GM23338 (cell line): ENCODE measurements around the gene SACS. TPM values are rescaled to one million over a fixed set of nuclear protein-coding genes. Genes with fewer than 3 reads are reported as not detected.

Experiments used
- ATAC-seq: fragments of 200-7000 bp; cut with Tn5 transposase; 3 replicates; pipeline ENCODE4 v1.9.1; 2020
- DNase-seq: peaks from one replicate; pipeline ENCODE4 v3.0.0-alpha.2; 2015; ENCODE audit warnings: low spot score
- H2AFZ ChIP-seq: fragments of 200-600 bp; sonication (generic); 2 replicates; pipeline ENCODE4 v1.8.0; 2016; ENCODE audit warnings: antibody characterized with exemption, mild to moderate bottlenecking, moderate library complexity
- H3F3A ChIP-seq: fragments of 200-600 bp; sonication (generic); replicated peaks from 2 replicates; pipeline ENCODE4 v1.8.0; 2017; ENCODE audit warnings: antibody characterized with exemption, mixed run types, low read depth
- H3K27ac ChIP-seq: fragments of 200-600 bp; sonication (generic); 2 replicates; pipeline ENCODE4 v1.6.1; 2016; ENCODE audit warnings: low read depth
- H3K27me3 ChIP-seq: fragments of 200-600 bp; sonication (generic); 2 replicates; pipeline ENCODE4 v1.8.0; 2016; ENCODE audit warnings: mild to moderate bottlenecking, mixed run types, moderate library complexity; ENCODE audit not compliant: insufficient read depth
- H3K36me3 ChIP-seq: fragments of 200-600 bp; sonication (generic); 2 replicates; pipeline ENCODE4 v1.8.0; 2016; ENCODE audit warnings: mild to moderate bottlenecking; ENCODE audit not compliant: insufficient read depth
- H3K4me1 ChIP-seq: fragments of 200-600 bp; sonication (generic); 2 replicates; pipeline ENCODE4 v1.8.0; 2016; ENCODE audit warnings: mild to moderate bottlenecking, moderate library complexity; ENCODE audit not compliant: insufficient read depth
- H3K4me2 ChIP-seq: fragments of 200-600 bp; sonication (generic); 2 replicates; pipeline ENCODE4 v1.7.1; 2017; ENCODE audit warnings: mixed run types
- H3K4me3 ChIP-seq: fragments of 200-600 bp; sonication (generic); 2 replicates; pipeline ENCODE4 v1.6.1; 2016; ENCODE audit warnings: mixed run types
- H3K79me2 ChIP-seq: fragments of 200-600 bp; sonication (generic); replicated peaks from 2 replicates; pipeline ENCODE4 v1.8.0; 2017; ENCODE audit warnings: mild to moderate bottlenecking; ENCODE audit not compliant: insufficient read depth
- H3K9me2 ChIP-seq: fragments of 200-600 bp; sonication (generic); 2 replicates; pipeline ENCODE4 v1.8.0; 2017; ENCODE audit not compliant: insufficient read depth
- H4K20me1 ChIP-seq: fragments of 200-600 bp; sonication (generic); replicated peaks from 2 replicates; pipeline ENCODE4 v1.8.0; 2017; ENCODE audit warnings: mild to moderate bottlenecking; ENCODE audit not compliant: insufficient read depth
- H3K27ac Mint-ChIP-seq: 2 replicates; pipeline ENCODE4 v1.8.0; 2020; ENCODE audit warnings: inconsistent platforms, mild to moderate bottlenecking, moderate library complexity, mixed read lengths
- H3K27me3 Mint-ChIP-seq: 3 replicates; pipeline ENCODE4 v1.8.0; 2022; ENCODE audit warnings: low read depth, mild to moderate bottlenecking, moderate library complexity, mixed read lengths, inconsistent platforms; ENCODE audit not compliant: insufficient read depth, poor library complexity
- H3K36me3 Mint-ChIP-seq: 3 replicates; pipeline ENCODE4 v1.8.0; 2021; ENCODE audit warnings: low read depth, mild to moderate bottlenecking, inconsistent platforms, moderate library complexity, mixed read lengths
- H3K4me1 Mint-ChIP-seq: 3 replicates; pipeline ENCODE4 v1.8.0; 2020; ENCODE audit warnings: mild to moderate bottlenecking, inconsistent platforms, mixed read lengths
- H3K4me3 Mint-ChIP-seq: 3 replicates; pipeline ENCODE4 v1.8.0; 2021; ENCODE audit warnings: moderate library complexity, mild to moderate bottlenecking, inconsistent platforms, mixed read lengths
- H3K9me3 Mint-ChIP-seq: 3 replicates; pipeline ENCODE4 v1.8.0; 2020; ENCODE audit warnings: moderate library complexity, mild to moderate bottlenecking, inconsistent platforms, mixed read lengths
- CREB1 ChIP-seq: fragments of 250-450 bp; sonication (Bioruptor Pico); IDR thresholded peaks from 2 replicates; pipeline ENCODE4 v1.5.0; 2020; ENCODE audit warnings: low read depth, mild to moderate bottlenecking, moderate library complexity
- EZH2 ChIP-seq: fragments of 200-600 bp; sonication (generic); IDR thresholded peaks from one replicate; pipeline ENCODE4 v1.8.0; 2017; ENCODE audit warnings: antibody characterized with exemption, mild to moderate bottlenecking, low read depth; ENCODE audit not compliant: unreplicated experiment
- EZH2phosphoT487 ChIP-seq: fragments of 200-600 bp; sonication (generic); IDR thresholded peaks from one replicate; pipeline ENCODE4 v1.8.1; 2018; ENCODE audit warnings: antibody characterized with exemption; ENCODE audit not compliant: unreplicated experiment
- JUNB ChIP-seq: IDR thresholded peaks from one replicate; pipeline ENCODE4 v1.6.1; 2016; ENCODE audit warnings: antibody characterized with exemption; ENCODE audit not compliant: unreplicated experiment
- NANOG ChIP-seq: IDR thresholded peaks from 2 replicates; pipeline ENCODE4 v1.6.1; 2016; ENCODE audit warnings: antibody characterized with exemption, borderline replicate concordance
- POLR2AphosphoS5 ChIP-seq: IDR thresholded peaks from 2 replicates; pipeline ENCODE4 v1.6.1; 2016; ENCODE audit warnings: antibody characterized with exemption, low read depth
- STAT1 ChIP-seq: IDR thresholded peaks from one replicate; pipeline ENCODE4 v1.6.1; 2016; ENCODE audit warnings: antibody characterized with exemption; ENCODE audit not compliant: unreplicated experiment
- ZNF114 ChIP-seq: fragments of 250-450 bp; sonication (Bioruptor Pico); IDR thresholded peaks from 2 replicates; pipeline ENCODE4 v1.5.0; 2020; ENCODE audit warnings: mild to moderate bottlenecking, moderate library complexity
- ZNF331 ChIP-seq: fragments of 250-450 bp; sonication (Bioruptor Pico); IDR thresholded peaks from 2 replicates; pipeline ENCODE4 v1.5.0; 2020; ENCODE audit warnings: low read depth, mild to moderate bottlenecking, moderate library complexity
- polyA plus RNA-seq: library from polyadenylated mRNA; unstranded; fragments of >200 nt; fragmentation: Nextera tagmentation; extraction: Ambion mirVana; gene quantifications from 2 replicates; pipeline ENCODE4 v1.2.1, GENCODE V29; 2016
- total RNA-seq: library from RNA; depleted of rRNA; stranded (reverse); fragments of >200 nt; shearing (Covaris generic); gene quantifications from 2 replicates; pipeline ENCODE4 v1.2.3, GENCODE V29; 2014
- TF ChIP-seq, protein P1 (sequence below): IDR thresholded peaks from 2 replicates; pipeline ENCODE4 v1.6.1; 2016; ENCODE audit warnings: antibody characterized with exemption
- TF ChIP-seq, protein P2 (sequence below), 2 experiments: fragments of 200-600 bp in 1 of 2; sonication (generic) in 1 of 2; conservative IDR thresholded peaks; 2 replicates each; pipeline versions ENCODE4 v1.5.1 to v1.6.1; 2016 to 2017; ENCODE audit warnings: antibody characterized with exemption in 2 of 2, low read depth in 2 of 2, mild to moderate bottlenecking in 2 of 2, moderate library complexity in 1 of 2
- TF ChIP-seq, protein P3 (sequence below): IDR thresholded peaks from one replicate; pipeline ENCODE4 v1.6.1; 2018; ENCODE audit warnings: antibody characterized with exemption; ENCODE audit not compliant: unreplicated experiment
- TF ChIP-seq, protein P4 (sequence below): fragments of 250-450 bp; sonication (Bioruptor Pico); IDR thresholded peaks from 2 replicates; pipeline ENCODE4 v1.5.0; 2020; ENCODE audit warnings: mild to moderate bottlenecking, moderate library complexity

Gene SACS
- total and polyA plus RNA-seq, 2 experiments from 2014 or later = 13.8 to 58.7 TPM

DNA sequence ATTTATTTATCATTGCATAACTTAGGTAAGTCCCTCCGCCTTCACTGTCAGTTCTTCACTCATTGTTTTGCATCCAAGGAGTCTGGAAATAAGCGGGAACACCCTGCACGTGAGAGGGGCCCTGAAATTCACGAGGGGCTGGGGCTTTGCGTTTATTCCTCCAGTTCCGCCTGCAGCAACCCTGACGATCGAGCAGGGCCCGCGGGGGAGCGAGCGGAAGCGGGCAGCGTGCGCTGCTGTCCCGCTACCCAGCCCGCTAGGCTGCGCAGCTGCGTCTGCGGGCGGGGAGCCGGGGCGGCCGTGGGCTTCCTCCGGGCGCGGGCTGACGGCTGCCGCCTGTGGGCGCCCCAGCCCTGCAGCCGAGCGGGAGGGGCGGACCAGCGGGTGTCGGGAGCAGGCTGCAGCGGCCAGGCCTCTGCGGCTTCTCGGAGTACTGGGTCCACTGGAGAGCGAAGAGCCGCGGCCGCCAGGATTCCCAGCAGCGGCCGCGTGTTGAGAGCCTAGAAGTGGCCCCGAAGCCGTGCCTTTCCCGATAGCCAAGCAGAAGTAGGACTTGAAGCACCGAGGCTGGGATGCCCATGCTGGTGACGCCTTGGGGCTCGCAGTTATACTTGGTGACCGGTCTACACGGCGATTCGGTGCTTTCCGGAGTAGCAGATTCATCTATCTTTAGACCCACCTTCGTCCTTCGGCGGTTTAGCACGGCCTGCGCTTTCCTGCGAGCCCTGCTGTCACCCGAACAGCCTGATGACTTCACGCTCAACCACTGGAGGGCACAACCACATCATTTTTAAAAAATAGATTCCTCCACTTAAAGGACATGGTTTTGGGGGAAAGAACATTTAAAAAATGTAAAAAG is 32.9 kb upstream of the SACS start:
- Histone ChIP-seq H3K27ac (no peak overlapping the region), H3K27me3 (peaks cover 20% of the 10 kb centered on the region), H3K4me3 (peak overlapping the region; percentile 52), H3K79me2 (no peaks in the 10 kb centered on the region), H3K36me3 (no peaks in the 10 kb centered on the region), H2AFZ (peak overlapping the region; percentile 99), H3K4me2 (peak overlapping the region; percentile 79), H4K20me1 (no peaks in the 10 kb centered on the region), H3K9me2 (no peaks in the 10 kb centered on the region), H3F3A (no peaks in the 10 kb centered on the region), H3K4me1 (peaks cover 24% of the 10 kb centered on the region)
- peak; percentile 91 for ATAC-seq
- peak; percentile 85 for DNase-seq
- Mint-ChIP-seq H3K27ac (no peak overlapping the region), H3K9me3 (no peaks in the 10 kb centered on the region), H3K4me1 (peaks cover 24% of the 10 kb centered on the region), H3K27me3 (peaks cover 17% of the 10 kb centered on the region), H3K4me3 (peak overlapping the region; percentile 70), H3K36me3 (no peaks in the 10 kb centered on the region)
- TF ChIP-seq STAT1 = no peak
- no peak for TF ChIP-seq ZNF114
- TF ChIP-seq NANOG = no peak
- TF ChIP-seq POLR2AphosphoS5 = no peak
- TF ChIP-seq, protein P1, sequence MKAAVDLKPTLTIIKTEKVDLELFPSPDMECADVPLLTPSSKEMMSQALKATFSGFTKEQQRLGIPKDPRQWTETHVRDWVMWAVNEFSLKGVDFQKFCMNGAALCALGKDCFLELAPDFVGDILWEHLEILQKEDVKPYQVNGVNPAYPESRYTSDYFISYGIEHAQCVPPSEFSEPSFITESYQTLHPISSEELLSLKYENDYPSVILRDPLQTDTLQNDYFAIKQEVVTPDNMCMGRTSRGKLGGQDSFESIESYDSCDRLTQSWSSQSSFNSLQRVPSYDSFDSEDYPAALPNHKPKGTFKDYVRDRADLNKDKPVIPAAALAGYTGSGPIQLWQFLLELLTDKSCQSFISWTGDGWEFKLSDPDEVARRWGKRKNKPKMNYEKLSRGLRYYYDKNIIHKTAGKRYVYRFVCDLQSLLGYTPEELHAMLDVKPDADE = no peak
- no peak for TF ChIP-seq JUNB
- TF ChIP-seq, protein P2, sequence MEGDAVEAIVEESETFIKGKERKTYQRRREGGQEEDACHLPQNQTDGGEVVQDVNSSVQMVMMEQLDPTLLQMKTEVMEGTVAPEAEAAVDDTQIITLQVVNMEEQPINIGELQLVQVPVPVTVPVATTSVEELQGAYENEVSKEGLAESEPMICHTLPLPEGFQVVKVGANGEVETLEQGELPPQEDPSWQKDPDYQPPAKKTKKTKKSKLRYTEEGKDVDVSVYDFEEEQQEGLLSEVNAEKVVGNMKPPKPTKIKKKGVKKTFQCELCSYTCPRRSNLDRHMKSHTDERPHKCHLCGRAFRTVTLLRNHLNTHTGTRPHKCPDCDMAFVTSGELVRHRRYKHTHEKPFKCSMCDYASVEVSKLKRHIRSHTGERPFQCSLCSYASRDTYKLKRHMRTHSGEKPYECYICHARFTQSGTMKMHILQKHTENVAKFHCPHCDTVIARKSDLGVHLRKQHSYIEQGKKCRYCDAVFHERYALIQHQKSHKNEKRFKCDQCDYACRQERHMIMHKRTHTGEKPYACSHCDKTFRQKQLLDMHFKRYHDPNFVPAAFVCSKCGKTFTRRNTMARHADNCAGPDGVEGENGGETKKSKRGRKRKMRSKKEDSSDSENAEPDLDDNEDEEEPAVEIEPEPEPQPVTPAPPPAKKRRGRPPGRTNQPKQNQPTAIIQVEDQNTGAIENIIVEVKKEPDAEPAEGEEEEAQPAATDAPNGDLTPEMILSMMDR (conservative IDR thresholded peaks at IDR 0.05; ENCODE audit: low read depth in 2 of 2) = peak; percentile 67 to 76
- TF ChIP-seq, protein P3, sequence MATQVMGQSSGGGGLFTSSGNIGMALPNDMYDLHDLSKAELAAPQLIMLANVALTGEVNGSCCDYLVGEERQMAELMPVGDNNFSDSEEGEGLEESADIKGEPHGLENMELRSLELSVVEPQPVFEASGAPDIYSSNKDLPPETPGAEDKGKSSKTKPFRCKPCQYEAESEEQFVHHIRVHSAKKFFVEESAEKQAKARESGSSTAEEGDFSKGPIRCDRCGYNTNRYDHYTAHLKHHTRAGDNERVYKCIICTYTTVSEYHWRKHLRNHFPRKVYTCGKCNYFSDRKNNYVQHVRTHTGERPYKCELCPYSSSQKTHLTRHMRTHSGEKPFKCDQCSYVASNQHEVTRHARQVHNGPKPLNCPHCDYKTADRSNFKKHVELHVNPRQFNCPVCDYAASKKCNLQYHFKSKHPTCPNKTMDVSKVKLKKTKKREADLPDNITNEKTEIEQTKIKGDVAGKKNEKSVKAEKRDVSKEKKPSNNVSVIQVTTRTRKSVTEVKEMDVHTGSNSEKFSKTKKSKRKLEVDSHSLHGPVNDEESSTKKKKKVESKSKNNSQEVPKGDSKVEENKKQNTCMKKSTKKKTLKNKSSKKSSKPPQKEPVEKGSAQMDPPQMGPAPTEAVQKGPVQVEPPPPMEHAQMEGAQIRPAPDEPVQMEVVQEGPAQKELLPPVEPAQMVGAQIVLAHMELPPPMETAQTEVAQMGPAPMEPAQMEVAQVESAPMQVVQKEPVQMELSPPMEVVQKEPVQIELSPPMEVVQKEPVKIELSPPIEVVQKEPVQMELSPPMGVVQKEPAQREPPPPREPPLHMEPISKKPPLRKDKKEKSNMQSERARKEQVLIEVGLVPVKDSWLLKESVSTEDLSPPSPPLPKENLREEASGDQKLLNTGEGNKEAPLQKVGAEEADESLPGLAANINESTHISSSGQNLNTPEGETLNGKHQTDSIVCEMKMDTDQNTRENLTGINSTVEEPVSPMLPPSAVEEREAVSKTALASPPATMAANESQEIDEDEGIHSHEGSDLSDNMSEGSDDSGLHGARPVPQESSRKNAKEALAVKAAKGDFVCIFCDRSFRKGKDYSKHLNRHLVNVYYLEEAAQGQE = no peak
- TF ChIP-seq, protein P4, sequence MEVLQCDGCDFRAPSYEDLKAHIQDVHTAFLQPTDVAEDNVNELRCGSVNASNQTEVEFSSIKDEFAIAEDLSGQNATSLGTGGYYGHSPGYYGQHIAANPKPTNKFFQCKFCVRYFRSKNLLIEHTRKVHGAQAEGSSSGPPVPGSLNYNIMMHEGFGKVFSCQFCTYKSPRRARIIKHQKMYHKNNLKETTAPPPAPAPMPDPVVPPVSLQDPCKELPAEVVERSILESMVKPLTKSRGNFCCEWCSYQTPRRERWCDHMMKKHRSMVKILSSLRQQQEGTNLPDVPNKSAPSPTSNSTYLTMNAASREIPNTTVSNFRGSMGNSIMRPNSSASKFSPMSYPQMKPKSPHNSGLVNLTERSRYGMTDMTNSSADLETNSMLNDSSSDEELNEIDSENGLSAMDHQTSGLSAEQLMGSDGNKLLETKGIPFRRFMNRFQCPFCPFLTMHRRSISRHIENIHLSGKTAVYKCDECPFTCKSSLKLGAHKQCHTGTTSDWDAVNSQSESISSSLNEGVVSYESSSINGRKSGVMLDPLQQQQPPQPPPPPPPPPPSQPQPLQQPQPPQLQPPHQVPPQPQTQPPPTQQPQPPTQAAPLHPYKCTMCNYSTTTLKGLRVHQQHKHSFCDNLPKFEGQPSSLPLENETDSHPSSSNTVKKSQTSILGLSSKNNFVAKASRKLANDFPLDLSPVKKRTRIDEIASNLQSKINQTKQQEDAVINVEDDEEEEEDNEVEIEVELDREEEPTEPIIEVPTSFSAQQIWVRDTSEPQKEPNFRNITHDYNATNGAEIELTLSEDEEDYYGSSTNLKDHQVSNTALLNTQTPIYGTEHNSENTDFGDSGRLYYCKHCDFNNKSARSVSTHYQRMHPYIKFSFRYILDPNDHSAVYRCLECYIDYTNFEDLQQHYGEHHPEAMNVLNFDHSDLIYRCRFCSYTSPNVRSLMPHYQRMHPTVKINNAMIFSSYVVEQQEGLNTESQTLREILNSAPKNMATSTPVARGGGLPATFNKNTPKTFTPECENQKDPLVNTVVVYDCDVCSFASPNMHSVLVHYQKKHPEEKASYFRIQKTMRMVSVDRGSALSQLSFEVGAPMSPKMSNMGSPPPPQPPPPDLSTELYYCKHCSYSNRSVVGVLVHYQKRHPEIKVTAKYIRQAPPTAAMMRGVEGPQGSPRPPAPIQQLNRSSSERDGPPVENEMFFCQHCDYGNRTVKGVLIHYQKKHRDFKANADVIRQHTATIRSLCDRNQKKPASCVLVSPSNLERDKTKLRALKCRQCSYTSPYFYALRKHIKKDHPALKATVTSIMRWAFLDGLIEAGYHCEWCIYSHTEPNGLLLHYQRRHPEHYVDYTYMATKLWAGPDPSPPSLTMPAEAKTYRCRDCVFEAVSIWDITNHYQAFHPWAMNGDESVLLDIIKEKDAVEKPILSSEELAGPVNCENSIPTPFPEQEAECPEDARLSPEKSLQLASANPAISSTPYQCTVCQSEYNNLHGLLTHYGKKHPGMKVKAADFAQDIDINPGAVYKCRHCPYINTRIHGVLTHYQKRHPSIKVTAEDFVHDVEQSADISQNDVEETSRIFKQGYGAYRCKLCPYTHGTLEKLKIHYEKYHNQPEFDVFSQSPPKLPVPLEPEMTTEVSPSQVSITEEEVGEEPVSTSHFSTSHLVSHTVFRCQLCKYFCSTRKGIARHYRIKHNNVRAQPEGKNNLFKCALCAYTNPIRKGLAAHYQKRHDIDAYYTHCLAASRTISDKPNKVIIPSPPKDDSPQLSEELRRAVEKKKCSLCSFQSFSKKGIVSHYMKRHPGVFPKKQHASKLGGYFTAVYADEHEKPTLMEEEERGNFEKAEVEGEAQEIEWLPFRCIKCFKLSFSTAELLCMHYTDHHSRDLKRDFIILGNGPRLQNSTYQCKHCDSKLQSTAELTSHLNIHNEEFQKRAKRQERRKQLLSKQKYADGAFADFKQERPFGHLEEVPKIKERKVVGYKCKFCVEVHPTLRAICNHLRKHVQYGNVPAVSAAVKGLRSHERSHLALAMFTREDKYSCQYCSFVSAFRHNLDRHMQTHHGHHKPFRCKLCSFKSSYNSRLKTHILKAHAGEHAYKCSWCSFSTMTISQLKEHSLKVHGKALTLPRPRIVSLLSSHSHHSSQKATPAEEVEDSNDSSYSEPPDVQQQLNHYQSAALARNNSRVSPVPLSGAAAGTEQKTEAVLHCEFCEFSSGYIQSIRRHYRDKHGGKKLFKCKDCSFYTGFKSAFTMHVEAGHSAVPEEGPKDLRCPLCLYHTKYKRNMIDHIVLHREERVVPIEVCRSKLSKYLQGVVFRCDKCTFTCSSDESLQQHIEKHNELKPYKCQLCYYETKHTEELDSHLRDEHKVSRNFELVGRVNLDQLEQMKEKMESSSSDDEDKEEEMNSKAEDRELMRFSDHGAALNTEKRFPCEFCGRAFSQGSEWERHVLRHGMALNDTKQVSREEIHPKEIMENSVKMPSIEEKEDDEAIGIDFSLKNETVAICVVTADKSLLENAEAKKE = no peak
- TF ChIP-seq EZH2phosphoT487 = no peak
- peak; percentile 14 for TF ChIP-seq EZH2
- no peak for TF ChIP-seq CREB1
- TF ChIP-seq ZNF331 (CRISPR knock-in tag) = no peak
